Esophagus squamous epithelium (tissue), 4 donors: Measurements from ENCODE around the gene WDR75.
"Not testable (repeated sequence)": the region's sequence is repeated elsewhere in the genome, so short reads cannot be mapped to it uniquely, and the experiment has no call there.

Experiments
- POLR2A ChIP-seq, 4 donors: fragments of 450-650 bp; IDR thresholded peaks; one replicate each; pipeline ENCODE4 v1.6.1; 2017; ENCODE audit warnings: antibody characterized with exemption in 4 of 4, mild to moderate bottlenecking in 4 of 4, moderate library complexity in 3 of 4
- TF ChIP-seq, protein P1 (sequence below), 6 experiments: fragments of 450-650 bp in 4 of 6; fragments of 200-600 bp in 2 of 6; sonication (generic) in 2 of 6; IDR thresholded peaks; one replicate each; pipeline ENCODE4 v1.5.1; 2016 to 2019; ENCODE audit warnings: antibody characterized with exemption in 6 of 6, mild to moderate bottlenecking in 4 of 6, moderate library complexity in 4 of 6

DNA sequence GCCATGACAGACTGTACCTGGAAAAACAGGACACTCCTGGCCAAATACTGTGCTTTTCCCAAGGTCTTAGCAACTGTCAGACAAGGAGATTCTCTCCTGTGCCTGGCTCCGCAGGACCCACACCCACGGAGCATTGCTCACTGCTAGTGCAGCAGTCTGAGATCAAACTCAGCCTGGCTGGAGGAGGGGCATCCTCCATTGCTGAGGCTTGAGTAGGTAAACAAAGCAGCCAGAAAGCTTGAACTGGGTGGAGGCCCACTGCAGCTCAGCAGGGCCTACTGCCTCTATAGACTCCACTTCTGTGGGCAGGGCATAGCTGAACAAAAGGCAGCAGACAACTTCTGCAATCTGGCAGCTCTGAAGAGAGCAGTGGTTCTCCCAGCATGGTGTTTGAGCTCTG, 10.8 kb upstream of the WDR75 start:
- TF ChIP-seq, protein P1, sequence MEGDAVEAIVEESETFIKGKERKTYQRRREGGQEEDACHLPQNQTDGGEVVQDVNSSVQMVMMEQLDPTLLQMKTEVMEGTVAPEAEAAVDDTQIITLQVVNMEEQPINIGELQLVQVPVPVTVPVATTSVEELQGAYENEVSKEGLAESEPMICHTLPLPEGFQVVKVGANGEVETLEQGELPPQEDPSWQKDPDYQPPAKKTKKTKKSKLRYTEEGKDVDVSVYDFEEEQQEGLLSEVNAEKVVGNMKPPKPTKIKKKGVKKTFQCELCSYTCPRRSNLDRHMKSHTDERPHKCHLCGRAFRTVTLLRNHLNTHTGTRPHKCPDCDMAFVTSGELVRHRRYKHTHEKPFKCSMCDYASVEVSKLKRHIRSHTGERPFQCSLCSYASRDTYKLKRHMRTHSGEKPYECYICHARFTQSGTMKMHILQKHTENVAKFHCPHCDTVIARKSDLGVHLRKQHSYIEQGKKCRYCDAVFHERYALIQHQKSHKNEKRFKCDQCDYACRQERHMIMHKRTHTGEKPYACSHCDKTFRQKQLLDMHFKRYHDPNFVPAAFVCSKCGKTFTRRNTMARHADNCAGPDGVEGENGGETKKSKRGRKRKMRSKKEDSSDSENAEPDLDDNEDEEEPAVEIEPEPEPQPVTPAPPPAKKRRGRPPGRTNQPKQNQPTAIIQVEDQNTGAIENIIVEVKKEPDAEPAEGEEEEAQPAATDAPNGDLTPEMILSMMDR (IDR thresholded peaks at IDR 0.05), result not testable (repeated sequence)
- TF ChIP-seq POLR2A (IDR thresholded peaks at IDR 0.05), result not testable (repeated sequence)
